ENCODE measurements around the gene GALNT16. TPM values are rescaled to one million over a fixed set of nuclear protein-coding genes. Genes with fewer than 3 reads are reported as not detected.

The GALNT16 gene
- total RNA-seq, 1 donor from 2014 or later, result 0.35 TPM

Other genes starting within 250 kb of the GALNT16 start
- gene DCAF5, start 107.0 kb upstream of the GALNT16 start, total RNA-seq, result 10.4 and 14.5 TPM in 2 replicates
- 14.0 and 15.2 TPM in 2 replicates for gene EXD2, start 68.7 kb upstream of the GALNT16 start, total RNA-seq
- gene ERH, start 138.1 kb downstream of the GALNT16 start, total RNA-seq, result 163 and 166 TPM in 2 replicates
- 40.8 and 57.5 TPM in 2 replicates for gene SLC39A9, start 138.5 kb downstream of the GALNT16 start, total RNA-seq
- gene PLEKHD1, start 224.6 kb downstream of the GALNT16 start, total RNA-seq, result under 0.01 and 0.07 TPM in 2 replicates